GM23338 (cell line): ENCODE results near the gene TOX2. TPM values are rescaled to one million over a fixed set of nuclear protein-coding genes. Genes with fewer than 3 reads are reported as not detected.

Experiments
- ATAC-seq: fragments of 200-7000 bp; cut with Tn5 transposase; 3 replicates; pipeline ENCODE4 v1.9.1; 2020
- DNase-seq: peaks from one replicate; pipeline ENCODE4 v3.0.0-alpha.2; 2015; ENCODE audit warnings: low spot score
- H2AFZ ChIP-seq: fragments of 200-600 bp; sonication (generic); 2 replicates; pipeline ENCODE4 v1.8.0; 2016; ENCODE audit warnings: antibody characterized with exemption, mild to moderate bottlenecking, moderate library complexity
- H3F3A ChIP-seq: fragments of 200-600 bp; sonication (generic); replicated peaks from 2 replicates; pipeline ENCODE4 v1.8.0; 2017; ENCODE audit warnings: antibody characterized with exemption, mixed run types, low read depth
- H3K27ac ChIP-seq: fragments of 200-600 bp; sonication (generic); 2 replicates; pipeline ENCODE4 v1.6.1; 2016; ENCODE audit warnings: low read depth
- H3K27me3 ChIP-seq: fragments of 200-600 bp; sonication (generic); 2 replicates; pipeline ENCODE4 v1.8.0; 2016; ENCODE audit warnings: mild to moderate bottlenecking, mixed run types, moderate library complexity; ENCODE audit not compliant: insufficient read depth
- H3K36me3 ChIP-seq: fragments of 200-600 bp; sonication (generic); 2 replicates; pipeline ENCODE4 v1.8.0; 2016; ENCODE audit warnings: mild to moderate bottlenecking; ENCODE audit not compliant: insufficient read depth
- H3K4me1 ChIP-seq: fragments of 200-600 bp; sonication (generic); 2 replicates; pipeline ENCODE4 v1.8.0; 2016; ENCODE audit warnings: mild to moderate bottlenecking, moderate library complexity; ENCODE audit not compliant: insufficient read depth
- H3K4me2 ChIP-seq: fragments of 200-600 bp; sonication (generic); 2 replicates; pipeline ENCODE4 v1.7.1; 2017; ENCODE audit warnings: mixed run types
- H3K4me3 ChIP-seq: fragments of 200-600 bp; sonication (generic); 2 replicates; pipeline ENCODE4 v1.6.1; 2016; ENCODE audit warnings: mixed run types
- H3K79me2 ChIP-seq: fragments of 200-600 bp; sonication (generic); replicated peaks from 2 replicates; pipeline ENCODE4 v1.8.0; 2017; ENCODE audit warnings: mild to moderate bottlenecking; ENCODE audit not compliant: insufficient read depth
- H3K9me2 ChIP-seq: fragments of 200-600 bp; sonication (generic); 2 replicates; pipeline ENCODE4 v1.8.0; 2017; ENCODE audit not compliant: insufficient read depth
- H4K20me1 ChIP-seq: fragments of 200-600 bp; sonication (generic); replicated peaks from 2 replicates; pipeline ENCODE4 v1.8.0; 2017; ENCODE audit warnings: mild to moderate bottlenecking; ENCODE audit not compliant: insufficient read depth
- H3K27ac Mint-ChIP-seq: 2 replicates; pipeline ENCODE4 v1.8.0; 2020; ENCODE audit warnings: inconsistent platforms, mild to moderate bottlenecking, moderate library complexity, mixed read lengths
- H3K27me3 Mint-ChIP-seq: 3 replicates; pipeline ENCODE4 v1.8.0; 2022; ENCODE audit warnings: low read depth, mild to moderate bottlenecking, moderate library complexity, mixed read lengths, inconsistent platforms; ENCODE audit not compliant: insufficient read depth, poor library complexity
- H3K36me3 Mint-ChIP-seq: 3 replicates; pipeline ENCODE4 v1.8.0; 2021; ENCODE audit warnings: low read depth, mild to moderate bottlenecking, inconsistent platforms, moderate library complexity, mixed read lengths
- H3K4me1 Mint-ChIP-seq: 3 replicates; pipeline ENCODE4 v1.8.0; 2020; ENCODE audit warnings: mild to moderate bottlenecking, inconsistent platforms, mixed read lengths
- H3K4me3 Mint-ChIP-seq: 3 replicates; pipeline ENCODE4 v1.8.0; 2021; ENCODE audit warnings: moderate library complexity, mild to moderate bottlenecking, inconsistent platforms, mixed read lengths
- H3K9me3 Mint-ChIP-seq: 3 replicates; pipeline ENCODE4 v1.8.0; 2020; ENCODE audit warnings: moderate library complexity, mild to moderate bottlenecking, inconsistent platforms, mixed read lengths
- CREB1 ChIP-seq: fragments of 250-450 bp; sonication (Bioruptor Pico); IDR thresholded peaks from 2 replicates; pipeline ENCODE4 v1.5.0; 2020; ENCODE audit warnings: low read depth, mild to moderate bottlenecking, moderate library complexity
- EZH2phosphoT487 ChIP-seq: fragments of 200-600 bp; sonication (generic); IDR thresholded peaks from one replicate; pipeline ENCODE4 v1.8.1; 2018; ENCODE audit warnings: antibody characterized with exemption; ENCODE audit not compliant: unreplicated experiment
- JUNB ChIP-seq: IDR thresholded peaks from one replicate; pipeline ENCODE4 v1.6.1; 2016; ENCODE audit warnings: antibody characterized with exemption; ENCODE audit not compliant: unreplicated experiment
- NANOG ChIP-seq: IDR thresholded peaks from 2 replicates; pipeline ENCODE4 v1.6.1; 2016; ENCODE audit warnings: antibody characterized with exemption, borderline replicate concordance
- POLR2AphosphoS5 ChIP-seq: IDR thresholded peaks from 2 replicates; pipeline ENCODE4 v1.6.1; 2016; ENCODE audit warnings: antibody characterized with exemption, low read depth
- STAT1 ChIP-seq: IDR thresholded peaks from one replicate; pipeline ENCODE4 v1.6.1; 2016; ENCODE audit warnings: antibody characterized with exemption; ENCODE audit not compliant: unreplicated experiment
- ZNF331 ChIP-seq: fragments of 250-450 bp; sonication (Bioruptor Pico); IDR thresholded peaks from 2 replicates; pipeline ENCODE4 v1.5.0; 2020; ENCODE audit warnings: low read depth, mild to moderate bottlenecking, moderate library complexity
- polyA plus RNA-seq: library from polyadenylated mRNA; unstranded; fragments of >200 nt; fragmentation: Nextera tagmentation; extraction: Ambion mirVana; gene quantifications from 2 replicates; pipeline ENCODE4 v1.2.1, GENCODE V29; 2016
- total RNA-seq: library from RNA; depleted of rRNA; stranded (reverse); fragments of >200 nt; shearing (Covaris generic); gene quantifications from 2 replicates; pipeline ENCODE4 v1.2.3, GENCODE V29; 2014
- TF ChIP-seq, protein P1 (sequence below): IDR thresholded peaks from 2 replicates; pipeline ENCODE4 v1.6.1; 2016; ENCODE audit warnings: antibody characterized with exemption
- TF ChIP-seq, protein P2 (sequence below), 2 experiments: fragments of 200-600 bp in 1 of 2; sonication (generic) in 1 of 2; conservative IDR thresholded peaks; 2 replicates each; pipeline versions ENCODE4 v1.5.1 to v1.6.1; 2016 to 2017; ENCODE audit warnings: antibody characterized with exemption in 2 of 2, low read depth in 2 of 2, mild to moderate bottlenecking in 2 of 2, moderate library complexity in 1 of 2
- TF ChIP-seq, protein P3 (sequence below): fragments of 250-450 bp; sonication (Bioruptor Pico); IDR thresholded peaks from 2 replicates; pipeline ENCODE4 v1.5.0; 2020; ENCODE audit warnings: mild to moderate bottlenecking, moderate library complexity

TOX2 gene
- total and polyA plus RNA-seq, 2 experiments from 2014 or later = 1.4 to 1.5 TPM

DNA sequence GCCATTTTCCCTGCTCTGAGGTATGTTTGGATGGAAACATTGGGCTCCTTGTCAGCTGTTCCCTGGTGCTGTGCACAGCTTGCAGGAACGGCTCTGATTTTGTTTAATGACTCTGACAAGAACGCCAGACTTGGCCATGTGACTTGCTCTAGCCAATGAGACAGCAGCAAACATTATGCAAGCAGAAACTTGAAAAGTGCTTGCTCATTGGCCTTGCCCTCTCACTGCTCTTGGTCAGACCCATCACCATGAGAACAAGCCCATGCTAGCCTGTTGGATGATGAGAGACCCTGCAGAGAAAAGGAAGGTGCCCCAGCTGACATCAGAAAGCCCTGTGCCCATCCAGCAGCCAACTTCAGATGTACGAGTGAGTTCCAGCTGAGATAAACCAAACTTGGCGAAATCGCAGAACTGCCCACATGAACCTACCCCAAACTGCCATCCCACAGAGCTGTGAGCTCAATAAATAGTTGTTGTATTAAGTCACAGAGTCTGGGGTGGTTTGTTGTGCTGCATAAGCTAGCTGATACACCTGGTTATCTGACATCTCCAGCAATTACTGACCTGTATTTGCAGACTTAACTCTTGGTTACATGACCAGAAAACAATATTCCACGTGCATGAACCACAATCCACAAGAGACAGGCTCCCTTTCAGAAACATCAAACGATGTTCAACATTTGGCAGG is 175.5 kb downstream of the TOX2 start (continued):
- TF ChIP-seq, protein P1, sequence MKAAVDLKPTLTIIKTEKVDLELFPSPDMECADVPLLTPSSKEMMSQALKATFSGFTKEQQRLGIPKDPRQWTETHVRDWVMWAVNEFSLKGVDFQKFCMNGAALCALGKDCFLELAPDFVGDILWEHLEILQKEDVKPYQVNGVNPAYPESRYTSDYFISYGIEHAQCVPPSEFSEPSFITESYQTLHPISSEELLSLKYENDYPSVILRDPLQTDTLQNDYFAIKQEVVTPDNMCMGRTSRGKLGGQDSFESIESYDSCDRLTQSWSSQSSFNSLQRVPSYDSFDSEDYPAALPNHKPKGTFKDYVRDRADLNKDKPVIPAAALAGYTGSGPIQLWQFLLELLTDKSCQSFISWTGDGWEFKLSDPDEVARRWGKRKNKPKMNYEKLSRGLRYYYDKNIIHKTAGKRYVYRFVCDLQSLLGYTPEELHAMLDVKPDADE = no peak
- TF ChIP-seq EZH2phosphoT487 (no peak), POLR2AphosphoS5 (no peak), NANOG (no peak), STAT1 (no peak)

DNA sequence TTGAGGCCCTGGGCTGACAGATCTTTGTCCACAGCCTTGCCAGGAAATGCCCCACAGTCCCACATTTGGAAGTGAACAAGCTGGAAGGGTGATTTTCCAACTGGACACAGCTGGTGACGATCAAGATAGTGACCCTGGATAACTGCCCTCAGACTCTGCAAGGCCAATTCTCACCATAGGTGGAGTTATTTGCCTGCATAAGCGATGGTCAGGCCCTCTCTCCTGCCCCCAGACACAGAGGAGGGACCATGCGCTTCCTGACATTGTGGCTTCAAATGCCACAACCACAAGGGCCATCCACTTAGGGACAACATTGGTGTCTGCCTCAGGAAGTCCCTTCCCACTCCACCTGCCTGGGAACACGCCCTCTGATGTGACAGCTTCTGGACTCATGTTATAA is 176.4 kb downstream of the TOX2 start:
- Mint-ChIP-seq H3K4me3 (no peak overlapping the region), H3K9me3 (no peaks in the 10 kb centered on the region), H3K27ac (no peak overlapping the region), H3K36me3 (no peaks in the 10 kb centered on the region), H3K4me1 (0 out of 3 replicates have a peak, but pooled peaks cover 2% of the 10 kb centered on the region), H3K27me3 (peaks cover 6% of the 10 kb centered on the region)
- TF ChIP-seq ZNF331 (CRISPR knock-in tag) (no peak), EZH2phosphoT487 (no peak), JUNB (no peak), STAT1 (no peak), CREB1 (CRISPR knock-in tag) (no peak)
- TF ChIP-seq, protein P2, sequence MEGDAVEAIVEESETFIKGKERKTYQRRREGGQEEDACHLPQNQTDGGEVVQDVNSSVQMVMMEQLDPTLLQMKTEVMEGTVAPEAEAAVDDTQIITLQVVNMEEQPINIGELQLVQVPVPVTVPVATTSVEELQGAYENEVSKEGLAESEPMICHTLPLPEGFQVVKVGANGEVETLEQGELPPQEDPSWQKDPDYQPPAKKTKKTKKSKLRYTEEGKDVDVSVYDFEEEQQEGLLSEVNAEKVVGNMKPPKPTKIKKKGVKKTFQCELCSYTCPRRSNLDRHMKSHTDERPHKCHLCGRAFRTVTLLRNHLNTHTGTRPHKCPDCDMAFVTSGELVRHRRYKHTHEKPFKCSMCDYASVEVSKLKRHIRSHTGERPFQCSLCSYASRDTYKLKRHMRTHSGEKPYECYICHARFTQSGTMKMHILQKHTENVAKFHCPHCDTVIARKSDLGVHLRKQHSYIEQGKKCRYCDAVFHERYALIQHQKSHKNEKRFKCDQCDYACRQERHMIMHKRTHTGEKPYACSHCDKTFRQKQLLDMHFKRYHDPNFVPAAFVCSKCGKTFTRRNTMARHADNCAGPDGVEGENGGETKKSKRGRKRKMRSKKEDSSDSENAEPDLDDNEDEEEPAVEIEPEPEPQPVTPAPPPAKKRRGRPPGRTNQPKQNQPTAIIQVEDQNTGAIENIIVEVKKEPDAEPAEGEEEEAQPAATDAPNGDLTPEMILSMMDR (conservative IDR thresholded peaks at IDR 0.05; ENCODE audit: low read depth in 2 of 2) = peak in 1 of 2 experiments; percentile 15; a peak in 1 of 4 replicates
- H3K27me3 ChIP-seq = no peaks in the 10 kb centered on the region
- H3K9me2 ChIP-seq = no peaks in the 10 kb centered on the region
- H3K27ac ChIP-seq = no peak overlapping the region
- DNase-seq = no peak
- no peaks in the 10 kb centered on the region for H3F3A ChIP-seq
- no peak overlapping the region for H2AFZ ChIP-seq
- no peaks in the 10 kb centered on the region for H3K79me2 ChIP-seq
- no peak overlapping the region for H3K4me2 ChIP-seq
- ATAC-seq = no peak; the same call in 2 of the 3 replicates
- H3K4me3 ChIP-seq = no peak overlapping the region
- no peaks in the 10 kb centered on the region for H4K20me1 ChIP-seq
- H3K4me1 ChIP-seq = no peaks in the 10 kb centered on the region
- no peaks in the 10 kb centered on the region for H3K36me3 ChIP-seq

DNA sequence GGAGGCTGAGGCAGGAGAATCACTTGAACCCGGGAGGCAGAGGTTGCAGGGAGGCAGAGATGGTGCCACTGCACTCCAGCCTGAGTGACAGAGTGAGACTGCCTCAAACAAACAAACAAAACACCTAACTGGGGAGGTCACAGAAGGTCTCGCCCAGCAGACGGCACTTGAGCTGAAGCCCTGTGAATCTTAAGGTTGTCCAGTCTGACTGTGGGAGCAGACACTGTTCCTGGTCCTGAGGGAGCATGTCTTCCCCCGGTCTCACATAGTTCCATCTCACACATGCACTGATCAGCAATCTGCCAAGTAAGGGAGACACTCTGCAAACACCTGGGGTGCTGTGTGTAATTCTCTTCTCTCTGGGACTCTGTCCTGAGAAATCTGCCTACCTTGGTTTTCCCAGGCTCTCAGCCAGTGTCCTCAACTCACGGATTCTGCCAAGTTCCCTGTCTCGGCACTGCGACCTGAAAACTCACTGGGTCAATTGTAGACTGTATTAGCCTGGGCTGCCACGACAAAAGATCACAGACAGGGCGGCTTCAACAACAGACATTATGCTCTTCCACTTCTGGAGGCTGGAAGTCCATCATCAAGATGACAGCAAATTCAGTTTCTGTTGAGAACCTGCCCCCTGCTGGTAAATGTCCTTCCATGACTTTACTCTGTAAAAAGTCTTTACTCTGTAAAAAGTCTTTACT is 178.0 kb downstream of the TOX2 start:
- ATAC-seq (peak; percentile 57), DNase-seq (peak; percentile 83)
- no peak overlapping the region for H3K4me2 ChIP-seq
- Mint-ChIP-seq H3K4me3 (no peak overlapping the region), H3K27ac (no peak overlapping the region), H3K4me1 (0 out of 3 replicates have a peak, but pooled peaks cover 2% of the 10 kb centered on the region), H3K27me3 (peaks cover 4% of the 10 kb centered on the region), H3K9me3 (no peaks in the 10 kb centered on the region), H3K36me3 (no peaks in the 10 kb centered on the region)
- no peaks in the 10 kb centered on the region for H3F3A ChIP-seq
- no peaks in the 10 kb centered on the region for H3K4me1 ChIP-seq
- no peak overlapping the region for H3K27ac ChIP-seq
- no peak overlapping the region for H3K4me3 ChIP-seq
- no peaks in the 10 kb centered on the region for H3K27me3 ChIP-seq
- H4K20me1 ChIP-seq = no peaks in the 10 kb centered on the region
- no peaks in the 10 kb centered on the region for H3K36me3 ChIP-seq
- H3K79me2 ChIP-seq = no peaks in the 10 kb centered on the region
- 0 out of 2 replicates have a peak overlapping the region, but pooled peaks have one; percentile 21 for H2AFZ ChIP-seq
- H3K9me2 ChIP-seq = no peaks in the 10 kb centered on the region
- TF ChIP-seq, protein P3, sequence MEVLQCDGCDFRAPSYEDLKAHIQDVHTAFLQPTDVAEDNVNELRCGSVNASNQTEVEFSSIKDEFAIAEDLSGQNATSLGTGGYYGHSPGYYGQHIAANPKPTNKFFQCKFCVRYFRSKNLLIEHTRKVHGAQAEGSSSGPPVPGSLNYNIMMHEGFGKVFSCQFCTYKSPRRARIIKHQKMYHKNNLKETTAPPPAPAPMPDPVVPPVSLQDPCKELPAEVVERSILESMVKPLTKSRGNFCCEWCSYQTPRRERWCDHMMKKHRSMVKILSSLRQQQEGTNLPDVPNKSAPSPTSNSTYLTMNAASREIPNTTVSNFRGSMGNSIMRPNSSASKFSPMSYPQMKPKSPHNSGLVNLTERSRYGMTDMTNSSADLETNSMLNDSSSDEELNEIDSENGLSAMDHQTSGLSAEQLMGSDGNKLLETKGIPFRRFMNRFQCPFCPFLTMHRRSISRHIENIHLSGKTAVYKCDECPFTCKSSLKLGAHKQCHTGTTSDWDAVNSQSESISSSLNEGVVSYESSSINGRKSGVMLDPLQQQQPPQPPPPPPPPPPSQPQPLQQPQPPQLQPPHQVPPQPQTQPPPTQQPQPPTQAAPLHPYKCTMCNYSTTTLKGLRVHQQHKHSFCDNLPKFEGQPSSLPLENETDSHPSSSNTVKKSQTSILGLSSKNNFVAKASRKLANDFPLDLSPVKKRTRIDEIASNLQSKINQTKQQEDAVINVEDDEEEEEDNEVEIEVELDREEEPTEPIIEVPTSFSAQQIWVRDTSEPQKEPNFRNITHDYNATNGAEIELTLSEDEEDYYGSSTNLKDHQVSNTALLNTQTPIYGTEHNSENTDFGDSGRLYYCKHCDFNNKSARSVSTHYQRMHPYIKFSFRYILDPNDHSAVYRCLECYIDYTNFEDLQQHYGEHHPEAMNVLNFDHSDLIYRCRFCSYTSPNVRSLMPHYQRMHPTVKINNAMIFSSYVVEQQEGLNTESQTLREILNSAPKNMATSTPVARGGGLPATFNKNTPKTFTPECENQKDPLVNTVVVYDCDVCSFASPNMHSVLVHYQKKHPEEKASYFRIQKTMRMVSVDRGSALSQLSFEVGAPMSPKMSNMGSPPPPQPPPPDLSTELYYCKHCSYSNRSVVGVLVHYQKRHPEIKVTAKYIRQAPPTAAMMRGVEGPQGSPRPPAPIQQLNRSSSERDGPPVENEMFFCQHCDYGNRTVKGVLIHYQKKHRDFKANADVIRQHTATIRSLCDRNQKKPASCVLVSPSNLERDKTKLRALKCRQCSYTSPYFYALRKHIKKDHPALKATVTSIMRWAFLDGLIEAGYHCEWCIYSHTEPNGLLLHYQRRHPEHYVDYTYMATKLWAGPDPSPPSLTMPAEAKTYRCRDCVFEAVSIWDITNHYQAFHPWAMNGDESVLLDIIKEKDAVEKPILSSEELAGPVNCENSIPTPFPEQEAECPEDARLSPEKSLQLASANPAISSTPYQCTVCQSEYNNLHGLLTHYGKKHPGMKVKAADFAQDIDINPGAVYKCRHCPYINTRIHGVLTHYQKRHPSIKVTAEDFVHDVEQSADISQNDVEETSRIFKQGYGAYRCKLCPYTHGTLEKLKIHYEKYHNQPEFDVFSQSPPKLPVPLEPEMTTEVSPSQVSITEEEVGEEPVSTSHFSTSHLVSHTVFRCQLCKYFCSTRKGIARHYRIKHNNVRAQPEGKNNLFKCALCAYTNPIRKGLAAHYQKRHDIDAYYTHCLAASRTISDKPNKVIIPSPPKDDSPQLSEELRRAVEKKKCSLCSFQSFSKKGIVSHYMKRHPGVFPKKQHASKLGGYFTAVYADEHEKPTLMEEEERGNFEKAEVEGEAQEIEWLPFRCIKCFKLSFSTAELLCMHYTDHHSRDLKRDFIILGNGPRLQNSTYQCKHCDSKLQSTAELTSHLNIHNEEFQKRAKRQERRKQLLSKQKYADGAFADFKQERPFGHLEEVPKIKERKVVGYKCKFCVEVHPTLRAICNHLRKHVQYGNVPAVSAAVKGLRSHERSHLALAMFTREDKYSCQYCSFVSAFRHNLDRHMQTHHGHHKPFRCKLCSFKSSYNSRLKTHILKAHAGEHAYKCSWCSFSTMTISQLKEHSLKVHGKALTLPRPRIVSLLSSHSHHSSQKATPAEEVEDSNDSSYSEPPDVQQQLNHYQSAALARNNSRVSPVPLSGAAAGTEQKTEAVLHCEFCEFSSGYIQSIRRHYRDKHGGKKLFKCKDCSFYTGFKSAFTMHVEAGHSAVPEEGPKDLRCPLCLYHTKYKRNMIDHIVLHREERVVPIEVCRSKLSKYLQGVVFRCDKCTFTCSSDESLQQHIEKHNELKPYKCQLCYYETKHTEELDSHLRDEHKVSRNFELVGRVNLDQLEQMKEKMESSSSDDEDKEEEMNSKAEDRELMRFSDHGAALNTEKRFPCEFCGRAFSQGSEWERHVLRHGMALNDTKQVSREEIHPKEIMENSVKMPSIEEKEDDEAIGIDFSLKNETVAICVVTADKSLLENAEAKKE (CRISPR knock-in tag) = no peak
